Smooth muscle cell (in vitro differentiated cells): ENCODE data around the gene CNTNAP2. TPM values are rescaled to one million over a fixed set of nuclear protein-coding genes. Genes with fewer than 3 reads are reported as not detected.

ENCODE experiments used
- DNase-seq: peaks from one replicate; lab custom pipeline; 2025; ENCODE audit not compliant: unreplicated experiment; lab: John Stamatoyannopoulos, UW
- H2AFZ ChIP-seq: fragments of 200-600 bp; sonication (generic); 2 replicates; pipeline ENCODE4 v1.6.0; 2016; ENCODE audit warnings: antibody characterized with exemption, low read depth, mild to moderate bottlenecking
- H3F3A ChIP-seq: fragments of 200-600 bp; sonication (generic); 2 replicates; pipeline ENCODE4 v1.6.0; 2017; ENCODE audit warnings: antibody characterized with exemption, low read depth
- H3K27ac ChIP-seq: fragments of 200-600 bp; sonication (generic); 2 replicates; pipeline ENCODE4 v1.5.1; 2016; ENCODE audit warnings: low read depth, mild to moderate bottlenecking
- H3K27me3 ChIP-seq: fragments of 200-600 bp; sonication (generic); 2 replicates; pipeline ENCODE4 v1.6.1; 2016; ENCODE audit warnings: low read depth, mild to moderate bottlenecking
- H3K36me3 ChIP-seq: fragments of 200-600 bp; sonication (generic); 2 replicates; pipeline ENCODE4 v1.5.1; 2016; ENCODE audit warnings: low read depth
- H3K4me1 ChIP-seq: fragments of 200-600 bp; sonication (generic); 2 replicates; pipeline ENCODE4 v1.5.1; 2016; ENCODE audit warnings: low read depth
- H3K4me2 ChIP-seq: fragments of 200-600 bp; sonication (generic); 2 replicates; pipeline ENCODE4 v1.6.0; 2016; ENCODE audit warnings: mild to moderate bottlenecking
- H3K4me3 ChIP-seq: fragments of 200-600 bp; sonication (generic); 2 replicates; pipeline ENCODE4 v1.5.1; 2016; ENCODE audit warnings: mild to moderate bottlenecking
- H3K79me2 ChIP-seq: fragments of 200-600 bp; sonication (generic); 2 replicates; pipeline ENCODE4 v1.6.0; 2016; ENCODE audit warnings: low read depth, mild to moderate bottlenecking
- H3K9ac ChIP-seq: fragments of 200-600 bp; sonication (generic); 2 replicates; pipeline ENCODE4 v1.6.0; 2016; ENCODE audit warnings: low read depth
- H3K9me3 ChIP-seq: fragments of 200-600 bp; sonication (generic); replicated peaks from 2 replicates; pipeline ENCODE4 v1.5.1; 2016; ENCODE audit warnings: low read depth
- H4K20me1 ChIP-seq: fragments of 200-600 bp; sonication (generic); 2 replicates; pipeline ENCODE4 v1.6.0; 2016; ENCODE audit warnings: low read depth
- WGBS: methylation state at CpG from one replicate; pipeline ENCODE4 v1.1.7; 2016; ENCODE audit warnings: low lambda C conversion rate; 5-methylcytosine and 5-hydroxymethylcytosine counted together
- polyA plus RNA-seq: library from polyadenylated mRNA; unstranded; fragments of >200 nt; fragmentation: Nextera tagmentation; extraction: Ambion mirVana; gene quantifications from 2 replicates; pipeline ENCODE4 v1.2.1, GENCODE V29; 2016
- total RNA-seq: library from RNA; depleted of rRNA; stranded (reverse); fragments of >200 nt; gene quantifications from 2 replicates; pipeline ENCODE4 v1.2.3, GENCODE V29; 2014
- TF ChIP-seq, protein P1 (sequence below): fragments of 200-600 bp; sonication (generic); IDR thresholded peaks from 2 replicates; pipeline ENCODE4 v1.5.1; 2017; ENCODE audit warnings: borderline replicate concordance, mild to moderate bottlenecking, antibody characterized with exemption; ENCODE audit not compliant: insufficient read depth, poor library complexity, severe bottlenecking

The CNTNAP2 gene
- total and polyA plus RNA-seq, 2 experiments from 2014 or later, result 1.7 to 9.0 TPM

- Histone ChIP-seq H3K79me2 (no peaks in the 10 kb centered on the region), H3K36me3 (no peaks in the 10 kb centered on the region), H3K4me2 (no peak overlapping the region), H3K4me3 (no peak overlapping the region), H4K20me1 (no peaks in the 10 kb centered on the region), H3K27me3 (no peaks in the 10 kb centered on the region), H3K9ac (no peak overlapping the region), H2AFZ (no peak overlapping the region), H3F3A (no peaks in the 10 kb centered on the region), H3K4me1 (no peaks in the 10 kb centered on the region), H3K9me3 (no peaks in the 10 kb centered on the region), H3K27ac (no peak overlapping the region)
- DNase-seq, result no peak
- TF ChIP-seq, protein P1, sequence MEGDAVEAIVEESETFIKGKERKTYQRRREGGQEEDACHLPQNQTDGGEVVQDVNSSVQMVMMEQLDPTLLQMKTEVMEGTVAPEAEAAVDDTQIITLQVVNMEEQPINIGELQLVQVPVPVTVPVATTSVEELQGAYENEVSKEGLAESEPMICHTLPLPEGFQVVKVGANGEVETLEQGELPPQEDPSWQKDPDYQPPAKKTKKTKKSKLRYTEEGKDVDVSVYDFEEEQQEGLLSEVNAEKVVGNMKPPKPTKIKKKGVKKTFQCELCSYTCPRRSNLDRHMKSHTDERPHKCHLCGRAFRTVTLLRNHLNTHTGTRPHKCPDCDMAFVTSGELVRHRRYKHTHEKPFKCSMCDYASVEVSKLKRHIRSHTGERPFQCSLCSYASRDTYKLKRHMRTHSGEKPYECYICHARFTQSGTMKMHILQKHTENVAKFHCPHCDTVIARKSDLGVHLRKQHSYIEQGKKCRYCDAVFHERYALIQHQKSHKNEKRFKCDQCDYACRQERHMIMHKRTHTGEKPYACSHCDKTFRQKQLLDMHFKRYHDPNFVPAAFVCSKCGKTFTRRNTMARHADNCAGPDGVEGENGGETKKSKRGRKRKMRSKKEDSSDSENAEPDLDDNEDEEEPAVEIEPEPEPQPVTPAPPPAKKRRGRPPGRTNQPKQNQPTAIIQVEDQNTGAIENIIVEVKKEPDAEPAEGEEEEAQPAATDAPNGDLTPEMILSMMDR, result no peak
- 85% methylated on average over 3 of the region's 3 CpGs for WGBS
Observed at GRCh38 chr7:148230296-148230695, 2113.7 kb downstream of the CNTNAP2 start.

GRCh38 chr7:148230883-148231282 lies 2114.3 kb downstream of the CNTNAP2 start:
- no peaks in the 10 kb centered on the region for H3K36me3 ChIP-seq
- no peaks in the 10 kb centered on the region for H3K27me3 ChIP-seq
- no peaks in the 10 kb centered on the region for H3K4me1 ChIP-seq
- H3K79me2 ChIP-seq, result no peaks in the 10 kb centered on the region
- H4K20me1 ChIP-seq, result no peaks in the 10 kb centered on the region
- H3K9ac ChIP-seq, result no peak overlapping the region
- no peaks in the 10 kb centered on the region for H3K9me3 ChIP-seq
- no peak overlapping the region for H2AFZ ChIP-seq
- no peak for DNase-seq
- no peak overlapping the region for H3K4me3 ChIP-seq
- H3F3A ChIP-seq, result no peaks in the 10 kb centered on the region
- TF ChIP-seq, protein P1, result no peak
- no peak overlapping the region for H3K4me2 ChIP-seq
- WGBS, result 90% methylated on average over 4 of the region's 4 CpGs
- no peak overlapping the region for H3K27ac ChIP-seq

DNA sequence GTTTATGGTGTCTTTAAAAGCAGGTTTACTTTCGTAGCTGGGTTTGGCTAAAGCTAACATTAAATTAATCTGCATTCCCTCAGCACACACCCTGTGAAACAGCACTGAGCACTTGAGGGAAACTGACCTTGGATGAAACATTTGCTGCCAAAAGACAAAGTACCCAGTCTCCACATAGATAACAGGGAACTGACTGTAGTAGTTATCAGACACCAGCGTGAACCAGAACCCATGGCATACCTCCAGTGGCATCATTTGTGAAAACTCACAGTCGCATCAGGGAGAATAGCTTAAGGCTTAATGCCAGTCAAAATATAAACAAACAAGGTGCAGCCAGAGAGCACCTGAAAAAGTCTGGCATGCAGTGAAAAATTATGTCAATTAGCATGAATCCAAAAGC lies 2116.2 kb downstream of the CNTNAP2 start:
- Histone ChIP-seq H3K27ac (no peak overlapping the region), H3K79me2 (no peaks in the 10 kb centered on the region), H3K9ac (no peak overlapping the region), H3K4me3 (no peak overlapping the region), H3K27me3 (no peaks in the 10 kb centered on the region), H3K4me1 (no peaks in the 10 kb centered on the region), H2AFZ (no peak overlapping the region), H4K20me1 (no peaks in the 10 kb centered on the region), H3F3A (no peaks in the 10 kb centered on the region), H3K36me3 (no peaks in the 10 kb centered on the region), H3K9me3 (no peaks in the 10 kb centered on the region), H3K4me2 (no peak overlapping the region)
- WGBS, result 87% methylated on average over 3 of the region's 3 CpGs
- TF ChIP-seq, protein P1, result no peak
- DNase-seq, result no peak

DNA sequence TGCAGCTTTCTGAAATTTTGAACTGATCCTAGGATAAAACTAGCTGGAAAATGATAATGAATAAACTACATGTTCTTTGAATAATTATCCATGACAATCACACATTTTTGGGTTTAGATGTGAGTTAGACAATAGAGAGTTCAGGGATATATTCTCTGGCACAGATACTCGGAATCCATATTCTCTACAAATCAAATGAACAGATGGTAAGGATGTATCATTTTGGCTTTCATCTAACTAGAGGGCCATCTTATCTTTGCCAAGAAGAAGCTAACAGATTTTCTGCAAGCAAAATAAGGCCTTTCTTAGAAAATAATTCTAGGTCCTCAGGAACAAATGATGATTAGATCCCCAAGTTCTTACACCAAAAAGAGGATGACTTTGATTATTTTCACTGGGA lies 2118.1 kb downstream of the CNTNAP2 start:
- Histone ChIP-seq H3K9ac (no peak overlapping the region), H3K36me3 (no peaks in the 10 kb centered on the region), H3K79me2 (no peaks in the 10 kb centered on the region), H3K9me3 (no peaks in the 10 kb centered on the region), H4K20me1 (no peaks in the 10 kb centered on the region), H3K27ac (no peak overlapping the region), H3K4me1 (no peaks in the 10 kb centered on the region), H3F3A (no peaks in the 10 kb centered on the region), H3K4me2 (no peak overlapping the region), H3K4me3 (no peak overlapping the region), H2AFZ (no peak overlapping the region), H3K27me3 (no peaks in the 10 kb centered on the region)
- DNase-seq, result no peak
- 97% methylated on average over 1 of the region's 1 CpG for WGBS
- TF ChIP-seq, protein P1, result no peak
